Liver (tissue), 3 donors: Measurements from ENCODE around the gene SIX3.

Experiments
- GABPA ChIP-seq, 2 donors: IDR thresholded peaks in 1 of 2; conservative IDR thresholded peaks in 1 of 2; 2 replicates each; pipeline ENCODE4 v1.6.1; 2016; ENCODE audit warnings: antibody characterized with exemption in 2 of 2, mild to moderate bottlenecking in 1 of 2, moderate library complexity in 1 of 2
- TAF1 ChIP-seq: conservative IDR thresholded peaks from 2 replicates; pipeline ENCODE4 v1.6.1; 2016; ENCODE audit warnings: antibody characterized with exemption, mild to moderate bottlenecking
- YY1 ChIP-seq: IDR thresholded peaks from 2 replicates; pipeline ENCODE4 v1.6.1; 2016; ENCODE audit warnings: antibody characterized with exemption, mild to moderate bottlenecking
- TF ChIP-seq, protein P1 (sequence below): fragments of 150-350 bp; IDR thresholded peaks from 2 replicates; pipeline ENCODE4 v1.5.1; 2017; ENCODE audit warnings: improper control_type of control experiment, low read depth, low read length; ENCODE audit not compliant: missing input control
- TF ChIP-seq, protein P2 (sequence below): IDR thresholded peaks from 2 replicates; pipeline ENCODE4 v1.6.1; 2016; ENCODE audit warnings: antibody characterized with exemption, mild to moderate bottlenecking
- donor health status: healthy.
- donor health status: healthy.

DNA sequence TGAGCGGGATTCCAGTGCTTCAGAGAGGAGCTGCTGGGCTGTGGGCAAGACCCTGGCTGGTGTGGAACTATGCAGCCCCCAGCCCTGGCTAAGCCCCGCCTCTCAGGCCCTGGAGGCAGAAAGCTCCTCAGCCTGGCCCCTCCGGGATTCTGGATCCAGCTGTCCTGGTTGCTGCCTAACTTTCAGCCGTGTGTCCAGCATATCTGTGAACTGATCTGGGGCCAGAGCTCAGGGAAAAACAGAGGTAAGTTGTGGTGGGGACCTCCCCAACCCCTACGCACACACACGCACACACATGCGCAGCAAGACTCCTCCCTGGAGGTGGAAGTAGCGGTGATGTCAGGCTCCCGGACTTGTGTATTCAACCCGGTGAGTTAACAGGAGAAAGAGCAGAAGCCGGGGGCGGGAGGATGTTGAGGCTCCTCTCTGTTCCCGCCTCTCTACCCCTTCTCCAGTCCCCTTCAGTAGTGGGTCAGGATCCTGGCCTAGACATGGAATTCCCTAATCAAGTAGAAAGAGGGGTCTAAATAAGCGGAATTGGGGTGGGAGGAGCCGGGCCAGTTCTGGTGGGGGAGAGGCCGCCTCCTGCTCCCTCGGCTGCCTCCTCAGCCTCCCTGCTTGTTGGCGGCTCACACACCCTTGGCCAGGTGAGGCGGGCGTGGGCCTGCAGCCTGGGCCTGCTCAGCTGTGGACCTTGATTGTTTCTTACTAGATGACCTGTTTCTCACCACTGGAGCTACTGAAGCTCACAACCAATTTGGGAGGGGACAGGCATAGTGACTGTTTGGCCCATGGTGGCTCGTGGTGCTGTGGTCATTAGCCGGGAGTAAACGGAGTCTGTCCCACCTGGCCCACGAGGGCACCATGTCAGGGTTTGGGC, 34.3 kb downstream of the SIX3 start:
- TF ChIP-seq, protein P1, sequence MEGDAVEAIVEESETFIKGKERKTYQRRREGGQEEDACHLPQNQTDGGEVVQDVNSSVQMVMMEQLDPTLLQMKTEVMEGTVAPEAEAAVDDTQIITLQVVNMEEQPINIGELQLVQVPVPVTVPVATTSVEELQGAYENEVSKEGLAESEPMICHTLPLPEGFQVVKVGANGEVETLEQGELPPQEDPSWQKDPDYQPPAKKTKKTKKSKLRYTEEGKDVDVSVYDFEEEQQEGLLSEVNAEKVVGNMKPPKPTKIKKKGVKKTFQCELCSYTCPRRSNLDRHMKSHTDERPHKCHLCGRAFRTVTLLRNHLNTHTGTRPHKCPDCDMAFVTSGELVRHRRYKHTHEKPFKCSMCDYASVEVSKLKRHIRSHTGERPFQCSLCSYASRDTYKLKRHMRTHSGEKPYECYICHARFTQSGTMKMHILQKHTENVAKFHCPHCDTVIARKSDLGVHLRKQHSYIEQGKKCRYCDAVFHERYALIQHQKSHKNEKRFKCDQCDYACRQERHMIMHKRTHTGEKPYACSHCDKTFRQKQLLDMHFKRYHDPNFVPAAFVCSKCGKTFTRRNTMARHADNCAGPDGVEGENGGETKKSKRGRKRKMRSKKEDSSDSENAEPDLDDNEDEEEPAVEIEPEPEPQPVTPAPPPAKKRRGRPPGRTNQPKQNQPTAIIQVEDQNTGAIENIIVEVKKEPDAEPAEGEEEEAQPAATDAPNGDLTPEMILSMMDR = no peak
- TF ChIP-seq GABPA (IDR thresholded peaks at IDR 0.05 in 1 of 2, conservative IDR thresholded peaks at IDR 0.05 in 1 of 2) = no peak
- TF ChIP-seq, protein P2, sequence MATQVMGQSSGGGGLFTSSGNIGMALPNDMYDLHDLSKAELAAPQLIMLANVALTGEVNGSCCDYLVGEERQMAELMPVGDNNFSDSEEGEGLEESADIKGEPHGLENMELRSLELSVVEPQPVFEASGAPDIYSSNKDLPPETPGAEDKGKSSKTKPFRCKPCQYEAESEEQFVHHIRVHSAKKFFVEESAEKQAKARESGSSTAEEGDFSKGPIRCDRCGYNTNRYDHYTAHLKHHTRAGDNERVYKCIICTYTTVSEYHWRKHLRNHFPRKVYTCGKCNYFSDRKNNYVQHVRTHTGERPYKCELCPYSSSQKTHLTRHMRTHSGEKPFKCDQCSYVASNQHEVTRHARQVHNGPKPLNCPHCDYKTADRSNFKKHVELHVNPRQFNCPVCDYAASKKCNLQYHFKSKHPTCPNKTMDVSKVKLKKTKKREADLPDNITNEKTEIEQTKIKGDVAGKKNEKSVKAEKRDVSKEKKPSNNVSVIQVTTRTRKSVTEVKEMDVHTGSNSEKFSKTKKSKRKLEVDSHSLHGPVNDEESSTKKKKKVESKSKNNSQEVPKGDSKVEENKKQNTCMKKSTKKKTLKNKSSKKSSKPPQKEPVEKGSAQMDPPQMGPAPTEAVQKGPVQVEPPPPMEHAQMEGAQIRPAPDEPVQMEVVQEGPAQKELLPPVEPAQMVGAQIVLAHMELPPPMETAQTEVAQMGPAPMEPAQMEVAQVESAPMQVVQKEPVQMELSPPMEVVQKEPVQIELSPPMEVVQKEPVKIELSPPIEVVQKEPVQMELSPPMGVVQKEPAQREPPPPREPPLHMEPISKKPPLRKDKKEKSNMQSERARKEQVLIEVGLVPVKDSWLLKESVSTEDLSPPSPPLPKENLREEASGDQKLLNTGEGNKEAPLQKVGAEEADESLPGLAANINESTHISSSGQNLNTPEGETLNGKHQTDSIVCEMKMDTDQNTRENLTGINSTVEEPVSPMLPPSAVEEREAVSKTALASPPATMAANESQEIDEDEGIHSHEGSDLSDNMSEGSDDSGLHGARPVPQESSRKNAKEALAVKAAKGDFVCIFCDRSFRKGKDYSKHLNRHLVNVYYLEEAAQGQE = no peak
- TF ChIP-seq TAF1 = no peak
- TF ChIP-seq YY1 = no peak
